Gastroesophageal sphincter (tissue), 4 donors: ENCODE measurements around the gene AGR2. TPM values are rescaled to one million over a fixed set of nuclear protein-coding genes. Genes with fewer than 3 reads are reported as not detected.

ENCODE experiments used
- ATAC-seq: fragments of 150-250 bp; one replicate; pipeline ENCODE4 v1.9.1; 2016; ENCODE audit warnings: mild to moderate bottlenecking, moderate library complexity
- H3K27ac ChIP-seq, 4 donors: fragments of 200-600 bp; sonication (generic) in 3 of 4; 1 replicate in 3 of 4; 2 replicates in 1 of 4; pipeline ENCODE4 v1.5.1; 2016 to 2019
- H3K27me3 ChIP-seq: fragments of 200-600 bp; sonication (generic); one replicate; pipeline ENCODE4 v1.5.1; 2019
- H3K36me3 ChIP-seq, 2 donors: fragments of 200-600 bp; sonication (generic); one replicate each; pipeline ENCODE4 v1.5.1; 2019; ENCODE audit warnings: control low read depth in 1 of 2
- H3K4me1 ChIP-seq, 3 donors: fragments of 200-600 bp; sonication (generic); 1 replicate in 2 of 3; 2 replicates in 1 of 3; pipeline ENCODE4 v1.5.1; 2016 to 2019; ENCODE audit warnings: control low read depth in 2 of 3
- H3K4me3 ChIP-seq, 2 donors: fragments of 200-600 bp; sonication (generic); one replicate each; pipeline ENCODE4 v1.5.1; 2019; ENCODE audit warnings: mild to moderate bottlenecking in 1 of 2, moderate library complexity in 1 of 2
- H3K9me3 ChIP-seq, 3 donors: fragments of 200-600 bp; sonication (generic); one replicate each; pipeline ENCODE4 v1.5.1; 2017 to 2019; ENCODE audit warnings: control low read depth in 2 of 3
- CTCF ChIP-seq, 4 experiments: fragments of 200-600 bp in 2 of 4; fragments of 450-650 bp in 2 of 4; sonication (generic) in 1 of 4; IDR thresholded peaks; one replicate each; pipeline ENCODE4 v1.5.1; 2017 to 2019; ENCODE audit warnings: antibody characterized with exemption in 4 of 4, mild to moderate bottlenecking in 2 of 4, moderate library complexity in 2 of 4
- EP300 ChIP-seq: sonication (generic); formaldehyde crosslinking; IDR thresholded peaks from one replicate; pipeline ENCODE4 v1.6.1; 2017; ENCODE audit warnings: antibody characterized with exemption, mild to moderate bottlenecking
- POLR2A ChIP-seq, 2 donors: fragments of 450-650 bp; IDR thresholded peaks; one replicate each; pipeline ENCODE4 v1.6.1; 2017; ENCODE audit warnings: antibody characterized with exemption in 2 of 2, mild to moderate bottlenecking in 2 of 2, moderate library complexity in 1 of 2
- POLR2AphosphoS5 ChIP-seq: sonication (generic); formaldehyde crosslinking; IDR thresholded peaks from one replicate; pipeline ENCODE4 v1.6.1; 2017; ENCODE audit warnings: antibody characterized with exemption
- WGBS, 2 donors: methylation state at CpG; one replicate each; pipeline ENCODE4 v1.1.5; 2018; ENCODE audit warnings: low coverage in 1 of 2; 5-methylcytosine and 5-hydroxymethylcytosine counted together
- total RNA-seq, 4 donors: library from RNA; depleted of rRNA; stranded (reverse); fragments of >200 nt; gene quantifications; one replicate each; pipeline ENCODE4 v1.1.0, GENCODE V29; 2016

Gene AGR2
- total RNA-seq, 4 donors from 2014 or later, result 12.8 TPM; not detected in 3

- no peak overlapping the region for H3K27ac ChIP-seq
- H3K27me3 ChIP-seq, result no peaks in the 10 kb centered on the region
- H3K9me3 ChIP-seq, result no peaks in the 10 kb centered on the region
- TF ChIP-seq CTCF (IDR thresholded peaks at IDR 0.05) (peak in 3 of 4 experiments; percentile 21 to 40 (median 25)), POLR2AphosphoS5 (no peak)
- no peaks in the 10 kb centered on the region for H3K36me3 ChIP-seq
- H3K4me3 ChIP-seq, result no peak overlapping the region
- ATAC-seq, result no peak
- H3K4me1 ChIP-seq, result no peaks in the 10 kb centered on the region
Measured at GRCh38 chr7:16801111-16801542, 3.7 kb downstream of the AGR2 start.

GRCh38 chr7:16795624-16796023 is 9.2 kb downstream of the AGR2 start:
- Histone ChIP-seq H3K4me1 (no peaks in the 10 kb centered on the region), H3K36me3 (no peaks in the 10 kb centered on the region), H3K9me3 (no peaks in the 10 kb centered on the region), H3K4me3 (no peak overlapping the region), H3K27ac (no peak overlapping the region), H3K27me3 (no peaks in the 10 kb centered on the region)
- 43 to 45% methylated on average over 5 to 6 of the region's 6 CpGs for WGBS, 2 donors
- no peak for ATAC-seq
- no peak for TF ChIP-seq POLR2A (IDR thresholded peaks at IDR 0.05)
- no peak for TF ChIP-seq EP300
- TF ChIP-seq POLR2AphosphoS5, result no peak
- no peak for TF ChIP-seq CTCF (IDR thresholded peaks at IDR 0.05)

- Histone ChIP-seq H3K9me3 (no peaks in the 10 kb centered on the region), H3K27ac (no peak overlapping the region), H3K4me3 (no peak overlapping the region), H3K27me3 (no peaks in the 10 kb centered on the region), H3K4me1 (no peaks in the 10 kb centered on the region), H3K36me3 (no peaks in the 10 kb centered on the region)
- WGBS, 2 donors, result 32 to 53% methylated on average over 3 of the region's 3 CpGs
- TF ChIP-seq CTCF (IDR thresholded peaks at IDR 0.05) (no peak), POLR2A (IDR thresholded peaks at IDR 0.05) (no peak), EP300 (no peak), POLR2AphosphoS5 (no peak)
- no peak for ATAC-seq
Measured at GRCh38 chr7:16794986-16795385, 9.8 kb downstream of the AGR2 start.

- H3K27me3 ChIP-seq, result no peaks in the 10 kb centered on the region
- no peaks in the 10 kb centered on the region for H3K4me1 ChIP-seq
- 66 to 86% methylated on average over 3 to 5 of the region's 5 CpGs for WGBS, 2 donors
- TF ChIP-seq POLR2AphosphoS5, result no peak
- TF ChIP-seq EP300, result no peak
- no peak for TF ChIP-seq POLR2A (IDR thresholded peaks at IDR 0.05)
- no peak for TF ChIP-seq CTCF (IDR thresholded peaks at IDR 0.05)
- no peak overlapping the region for H3K4me3 ChIP-seq
- no peak overlapping the region for H3K27ac ChIP-seq
- ATAC-seq, result no peak
- no peaks in the 10 kb centered on the region for H3K36me3 ChIP-seq
- H3K9me3 ChIP-seq, result no peaks in the 10 kb centered on the region
Measured at GRCh38 chr7:16791905-16792698, 12.7 kb downstream of the AGR2 start.

- no peaks in the 10 kb centered on the region for H3K27me3 ChIP-seq
- TF ChIP-seq POLR2AphosphoS5 (no peak), EP300 (no peak), CTCF (IDR thresholded peaks at IDR 0.05) (no peak), POLR2A (IDR thresholded peaks at IDR 0.05) (no peak)
- H3K4me3 ChIP-seq, result no peak overlapping the region
- ATAC-seq, result no peak
- H3K27ac ChIP-seq, result no peak overlapping the region
- H3K4me1 ChIP-seq, result no peaks in the 10 kb centered on the region
- no peaks in the 10 kb centered on the region for H3K36me3 ChIP-seq
- H3K9me3 ChIP-seq, result no peaks in the 10 kb centered on the region
- WGBS, 2 donors, result 0 to 46% methylated on average over 1 of the region's 1 CpG
Measured at GRCh38 chr7:16791071-16791470, 13.7 kb downstream of the AGR2 start.
